ENCODE measurements around the gene METAP1D.

Gene METAP1D

GRCh38 chr2:172039011-172039704 lies 39.4 kb downstream of the METAP1D start:
- TF ChIP-seq CTCF (IDR thresholded peaks at IDR 0.05; ENCODE audit: low read depth, low read length) = no peak
- DNase-seq = no peak
- Histone ChIP-seq H3K36me3 (no peaks in the 10 kb centered on the region), H3K9me3 (no peaks in the 10 kb centered on the region), H3K4me3 (ENCODE audit: low read depth, low read length) (no peak overlapping the region), H3K27me3 (no peaks in the 10 kb centered on the region), H3K4me1 (no peaks in the 10 kb centered on the region)

- H3K27me3 ChIP-seq = no peaks in the 10 kb centered on the region
- no peak for TF ChIP-seq CTCF (IDR thresholded peaks at IDR 0.05; ENCODE audit: low read depth, low read length)
- H3K4me3 ChIP-seq (ENCODE audit: low read depth, low read length) = no peak overlapping the region
Observed at GRCh38 chr2:172040311-172040710, 40.6 kb downstream of the METAP1D start.

GRCh38 chr2:172046080-172046678 lies 46.4 kb downstream of the METAP1D start:
- H3K9me3 ChIP-seq = no peaks in the 10 kb centered on the region
- no peak overlapping the region for H3K4me3 ChIP-seq (ENCODE audit: low read depth, low read length)
- no peaks in the 10 kb centered on the region for H3K27me3 ChIP-seq
- no peak for TF ChIP-seq CTCF (IDR thresholded peaks at IDR 0.05; ENCODE audit: low read depth, low read length)
- no peaks in the 10 kb centered on the region for H3K4me1 ChIP-seq
- DNase-seq = no peak
- no peaks in the 10 kb centered on the region for H3K36me3 ChIP-seq

More at GRCh38 chr2:172040311-172040710, 40.6 kb downstream of the METAP1D start:
- Histone ChIP-seq H3K36me3 (no peaks in the 10 kb centered on the region), H3K4me1 (no peaks in the 10 kb centered on the region), H3K9me3 (no peaks in the 10 kb centered on the region)
- DNase-seq = no peak

- no peaks in the 10 kb centered on the region for H3K4me1 ChIP-seq
- H3K9me3 ChIP-seq = no peaks in the 10 kb centered on the region
- H3K4me3 ChIP-seq (ENCODE audit: low read depth, low read length) = no peak overlapping the region
- no peak for TF ChIP-seq CTCF (IDR thresholded peaks at IDR 0.05; ENCODE audit: low read depth, low read length)
- no peaks in the 10 kb centered on the region for H3K27me3 ChIP-seq
- no peaks in the 10 kb centered on the region for H3K36me3 ChIP-seq
- DNase-seq = no peak
Observed at GRCh38 chr2:172046866-172047565, 47.3 kb downstream of the METAP1D start.

GRCh38 chr2:172047566-172048507 lies 48.1 kb downstream of the METAP1D start:
- Histone ChIP-seq H3K4me3 (ENCODE audit: low read depth, low read length) (no peak overlapping the region), H3K27me3 (no peaks in the 10 kb centered on the region), H3K4me1 (no peaks in the 10 kb centered on the region), H3K36me3 (no peaks in the 10 kb centered on the region), H3K9me3 (no peaks in the 10 kb centered on the region)
- DNase-seq = no peak
- no peak for TF ChIP-seq CTCF (IDR thresholded peaks at IDR 0.05; ENCODE audit: low read depth, low read length)
